MV-4-11 (cell line): Measurements from ENCODE around the gene ZNF831.
A peak's percentile ranks its signal among the peaks of the same experiment; 100 is the strongest.

Experiments used
- DNase-seq: peaks from one replicate; lab custom pipeline; 2025; lab: John Stamatoyannopoulos, UW

ZNF831 gene

DNA sequence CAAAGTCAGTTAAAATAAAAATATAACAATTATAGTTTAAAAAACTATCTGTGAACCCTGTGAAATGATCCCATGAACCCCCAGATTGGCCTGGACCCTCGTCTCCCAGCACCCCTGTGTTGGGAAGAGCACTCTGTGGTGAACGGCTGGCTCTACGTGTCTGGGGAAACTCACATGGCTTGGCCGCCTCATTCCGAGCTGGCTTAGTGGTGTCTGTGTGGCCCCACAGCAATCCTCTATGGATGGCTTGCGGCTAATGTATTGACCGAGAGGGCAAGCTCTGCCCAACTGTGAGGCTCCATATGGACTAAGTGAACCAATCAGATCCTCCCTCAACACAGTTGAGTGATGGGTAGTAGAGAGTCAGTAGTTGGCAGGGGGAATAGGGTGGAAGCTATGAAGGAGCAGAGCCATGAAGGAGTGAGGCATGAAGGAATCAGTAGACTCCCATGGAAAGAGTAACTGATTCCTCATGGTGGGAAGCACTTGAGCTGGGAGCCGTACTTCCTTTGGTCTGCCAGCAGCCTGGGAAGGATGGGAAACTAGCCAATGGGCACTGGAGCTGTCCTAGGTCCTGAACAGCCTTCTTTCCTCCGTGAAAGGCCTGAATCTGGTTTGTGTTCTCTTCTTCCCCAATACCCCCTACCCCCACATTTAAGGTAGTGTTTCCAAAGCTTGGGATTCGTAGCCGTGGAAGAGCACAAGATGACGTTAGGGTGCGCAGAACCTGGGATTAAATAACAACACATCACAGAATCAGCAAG, 21.6 kb upstream of the ZNF831 start:
- no peak for DNase-seq

- no peak for DNase-seq
These were observed 20.3 kb upstream of the ZNF831 start for GRCh38 chr20:59143326-59143725.

DNA sequence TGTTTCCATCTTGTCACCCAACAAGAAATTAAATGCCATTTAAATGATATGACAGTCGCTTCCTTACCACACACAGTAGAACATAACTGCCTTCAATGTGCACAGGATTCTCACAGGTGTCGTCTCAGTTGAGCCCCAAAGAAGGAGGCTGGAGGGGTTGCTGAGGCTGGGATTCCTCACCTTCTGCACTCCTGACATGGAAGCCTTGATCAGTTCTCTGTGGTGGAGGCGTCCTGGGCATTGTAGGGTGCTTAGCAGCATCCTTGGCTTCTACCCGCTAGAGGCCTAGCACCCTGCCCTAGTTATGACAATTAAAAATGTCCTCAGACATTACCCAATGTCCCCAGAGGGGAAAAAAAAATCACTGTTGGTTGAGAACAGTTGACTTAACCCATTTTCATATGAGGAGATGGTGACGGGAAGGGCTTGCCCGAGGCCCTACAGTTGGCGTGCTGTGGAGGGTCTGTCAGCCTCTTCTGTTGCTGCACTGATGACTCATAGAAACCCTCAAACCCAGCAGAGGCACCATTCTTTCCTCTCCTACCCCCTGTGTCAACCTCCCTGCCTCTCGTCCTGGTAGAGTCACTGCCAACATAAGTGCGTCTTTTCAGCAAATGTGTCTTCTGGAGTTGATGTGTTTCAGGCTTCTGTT, 19.3 kb upstream of the ZNF831 start:
- no peak for DNase-seq

DNA sequence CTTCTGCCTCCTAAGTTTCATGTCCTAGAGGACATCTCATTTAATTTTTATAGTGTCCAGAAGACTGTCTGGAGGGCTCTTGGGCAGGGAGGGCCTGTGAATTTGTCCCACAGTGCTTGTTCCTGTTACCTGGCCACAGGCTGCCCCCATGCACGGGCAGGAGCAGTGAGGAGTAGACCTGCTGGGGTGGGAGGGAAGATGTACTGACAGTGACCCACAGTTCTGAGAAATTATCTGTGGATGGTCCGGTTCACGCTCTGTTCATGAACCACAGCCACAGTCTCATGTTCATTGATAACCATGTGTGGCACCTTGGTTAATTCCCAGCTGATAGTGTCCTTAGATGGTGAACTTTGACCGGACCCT, 18.8 kb upstream of the ZNF831 start:
- DNase-seq, result no peak

DNA sequence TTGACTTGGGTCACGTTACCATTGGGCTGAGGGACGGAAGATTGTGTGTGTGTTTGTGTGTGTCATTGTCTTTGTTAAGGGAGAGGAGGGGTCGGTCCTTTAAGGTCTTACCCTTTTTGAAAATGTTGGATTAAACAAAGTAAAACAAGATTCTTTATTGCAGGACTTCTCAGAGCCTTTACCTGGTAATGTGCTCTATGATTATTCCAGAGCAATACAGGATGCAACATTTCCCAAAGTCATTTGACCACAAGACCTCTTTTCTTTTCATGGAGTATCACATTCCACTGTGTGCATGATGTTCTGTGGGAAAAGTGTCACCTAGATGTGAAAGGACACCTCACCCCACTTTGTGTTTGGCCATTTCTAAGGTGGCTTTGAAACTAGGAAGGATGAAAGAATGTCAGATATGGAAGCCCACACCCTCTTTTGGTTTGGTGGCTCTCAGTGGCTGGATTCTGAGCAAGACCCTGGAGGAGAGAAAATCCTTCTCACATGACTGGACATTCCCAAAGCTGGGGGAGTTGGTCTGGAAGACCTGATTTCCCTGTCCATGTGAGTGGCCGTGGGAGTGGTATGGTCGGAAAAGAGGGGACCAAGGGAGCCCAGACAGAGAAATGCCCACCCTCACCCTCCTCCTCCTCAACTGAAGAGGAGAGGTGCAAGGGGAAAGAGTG, 18.2 kb upstream of the ZNF831 start:
- no peak for DNase-seq

DNA sequence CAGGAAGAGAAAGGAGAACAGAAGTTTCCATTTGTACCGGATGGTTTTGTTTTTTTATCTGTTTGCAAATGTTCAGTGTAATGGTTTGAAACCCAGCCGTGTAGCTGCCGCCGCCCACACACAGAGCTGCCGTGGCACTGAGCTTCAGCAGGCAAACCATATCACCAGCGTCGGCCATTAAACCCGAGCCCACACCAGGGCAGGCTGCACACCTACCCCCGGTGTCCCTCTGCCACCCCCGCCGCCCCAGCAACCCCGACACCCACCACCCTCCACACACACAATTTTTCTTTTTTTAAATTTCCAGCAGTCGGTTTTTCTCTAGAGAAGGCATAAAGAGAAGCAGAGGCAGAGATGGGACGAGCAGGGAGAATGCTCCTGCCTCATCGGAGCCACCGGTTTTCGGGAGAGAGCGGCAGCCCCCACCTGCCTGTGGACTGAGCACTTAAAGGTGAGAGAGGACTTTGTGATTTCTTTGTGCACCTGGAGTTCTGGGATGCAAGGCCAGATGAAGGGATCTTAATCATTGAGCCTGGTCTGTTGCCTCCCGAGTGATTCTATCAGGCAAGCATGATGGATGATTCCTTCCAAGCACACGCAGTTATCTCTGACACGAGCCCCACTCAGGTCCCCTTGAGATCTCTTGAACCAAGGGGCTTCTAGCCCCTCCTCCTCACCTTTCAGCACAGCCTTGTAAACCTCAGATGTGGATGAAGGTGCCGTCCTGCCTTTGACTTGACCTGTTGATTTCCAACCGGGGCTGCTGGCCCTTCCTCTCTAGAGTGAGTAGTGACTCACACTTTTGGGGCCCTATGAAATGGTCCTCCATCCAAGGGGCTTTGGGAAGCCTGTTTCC, 17.5 kb upstream of the ZNF831 start:
- DNase-seq, result no peak

- no peak for DNase-seq
These were observed 16.6 kb upstream of the ZNF831 start for GRCh38 chr20:59146780-59147565.

GRCh38 chr20:59147586-59147985, 16.0 kb upstream of the ZNF831 start:
- DNase-seq, result no peak

GRCh38 chr20:59148701-59149493, 14.7 kb upstream of the ZNF831 start:
- no peak for DNase-seq

GRCh38 chr20:59149678-59150504, 13.7 kb upstream of the ZNF831 start:
- peak; percentile 20 for DNase-seq

DNA sequence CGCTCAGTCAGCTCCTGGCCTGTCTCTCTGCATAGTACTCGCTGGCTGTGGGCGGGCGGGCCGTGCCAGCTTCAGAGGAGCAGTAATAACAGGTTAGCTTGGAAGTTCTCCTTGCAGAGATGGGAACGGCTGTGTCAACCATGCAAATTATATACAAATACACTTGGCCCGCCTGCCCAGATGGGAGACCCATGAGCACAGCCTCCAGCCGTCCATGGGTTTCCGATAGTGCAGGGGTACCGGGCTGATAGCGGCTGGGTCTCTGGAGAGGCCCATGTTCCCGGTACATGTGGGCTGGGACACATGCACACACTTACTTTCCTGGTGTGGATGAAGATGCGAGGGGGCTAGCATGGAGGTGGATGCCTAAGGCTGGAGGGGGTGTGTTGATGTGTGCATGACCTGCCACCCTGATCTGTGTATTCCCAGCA, 12.8 kb upstream of the ZNF831 start:
- no peak for DNase-seq

DNA sequence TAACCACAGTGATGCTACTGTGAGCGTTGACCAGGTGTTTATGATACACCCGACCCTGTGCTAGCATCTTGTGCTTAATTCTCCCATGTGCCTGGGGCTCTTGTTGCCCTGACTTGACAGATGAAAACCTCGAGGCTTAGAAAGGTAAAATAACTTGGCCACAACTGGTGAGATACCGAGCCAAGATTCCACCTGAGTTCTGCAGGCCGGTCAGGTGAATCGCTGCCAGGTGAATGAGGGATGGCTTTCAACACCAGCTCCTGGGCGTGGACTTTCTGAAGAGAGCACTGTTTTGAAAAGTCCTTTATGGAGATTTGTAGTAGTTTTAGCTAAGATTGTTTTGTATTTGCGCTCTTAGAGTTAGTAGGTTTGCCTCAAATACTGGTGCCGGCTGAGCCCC, 12.2 kb upstream of the ZNF831 start:
- DNase-seq, result no peak

- no peak for DNase-seq
These were observed 11.8 kb upstream of the ZNF831 start for GRCh38 chr20:59151820-59152219.

GRCh38 chr20:59152559-59153354, 10.9 kb upstream of the ZNF831 start:
- DNase-seq, result no peak

DNA sequence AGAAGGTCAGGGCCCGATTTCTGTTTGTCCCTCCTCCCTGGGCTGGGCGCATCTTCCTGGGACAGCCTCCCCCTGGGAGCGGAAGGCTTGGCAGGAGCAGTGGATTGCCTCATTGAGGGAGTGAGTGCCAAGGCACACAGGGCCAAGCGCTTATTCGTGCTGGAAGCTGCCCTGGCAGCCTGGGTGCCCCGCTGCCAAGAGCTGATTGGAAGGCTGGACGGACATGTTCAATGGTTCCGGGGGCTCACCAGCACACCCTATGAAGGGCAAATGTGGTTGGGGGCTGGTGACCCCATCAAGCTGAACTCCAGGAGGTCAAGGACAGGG, 10.3 kb upstream of the ZNF831 start:
- DNase-seq, result no peak

DNA sequence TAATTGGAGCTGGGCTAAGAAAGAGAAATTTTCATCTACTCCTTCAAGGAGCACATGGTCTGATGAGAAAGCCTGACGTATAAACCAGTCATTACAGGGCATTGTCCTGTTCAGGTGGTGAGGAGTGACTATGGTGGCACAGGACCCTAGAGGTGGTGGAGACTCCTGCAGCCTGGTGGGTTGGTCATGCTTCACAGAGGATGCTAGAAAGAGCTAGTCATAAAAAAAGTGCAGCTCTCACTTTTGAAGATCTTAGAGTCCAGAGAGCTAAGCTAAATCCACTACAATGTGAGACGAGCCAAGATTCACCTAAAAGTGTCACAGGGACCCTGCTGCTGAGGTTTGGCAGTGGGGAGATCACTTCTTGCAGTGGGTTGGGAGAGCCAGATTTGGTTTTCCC, 9.8 kb upstream of the ZNF831 start:
- no peak for DNase-seq

- no peak for DNase-seq
These were observed 9.2 kb upstream of the ZNF831 start for GRCh38 chr20:59154317-59155013.

GRCh38 chr20:59157064-59157463, 6.6 kb upstream of the ZNF831 start:
- no peak for DNase-seq
